GM18498 (cell line): ENCODE measurements around the gene THSD4.
"Not testable (repeated sequence)": the region's sequence is repeated elsewhere in the genome, so short reads cannot be mapped to it uniquely, and the experiment has no call there.

Source experiments
- ATAC-seq: cut with Tn5 transposase; IDR thresholded peaks from one replicate; pipeline ENCODE4 v1.9.1; 2021; ENCODE audit warnings: mild to moderate bottlenecking, moderate library complexity; ENCODE audit not compliant: unreplicated experiment

THSD4 gene

GRCh38 chr15:71118881-71119632 is 3.8 kb downstream of the THSD4 start:
- no peak for ATAC-seq

- no peak for ATAC-seq
These were observed 5.2 kb downstream of the THSD4 start for GRCh38 chr15:71120428-71120944.

- no peak for ATAC-seq
These were observed 6.2 kb downstream of the THSD4 start for GRCh38 chr15:71121442-71121841.

GRCh38 chr15:71124937-71125790 is 9.9 kb downstream of the THSD4 start:
- ATAC-seq, result no peak

GRCh38 chr15:71125831-71126450 is 10.7 kb downstream of the THSD4 start:
- no peak for ATAC-seq

- ATAC-seq, result no peak
These were observed 11.8 kb downstream of the THSD4 start for GRCh38 chr15:71127083-71127482.

- ATAC-seq, result not testable (repeated sequence)
These were observed 12.9 kb downstream of the THSD4 start for GRCh38 chr15:71128159-71128558.

GRCh38 chr15:71128939-71129562 is 13.8 kb downstream of the THSD4 start:
- no peak for ATAC-seq

GRCh38 chr15:71129669-71130068 is 14.4 kb downstream of the THSD4 start:
- ATAC-seq, result no peak

GRCh38 chr15:71131601-71132362 is 16.5 kb downstream of the THSD4 start:
- no peak for ATAC-seq

GRCh38 chr15:71133747-71134472 is 18.6 kb downstream of the THSD4 start:
- no peak for ATAC-seq

GRCh38 chr15:71136159-71136783 is 21.0 kb downstream of the THSD4 start:
- ATAC-seq, result no peak

GRCh38 chr15:71136793-71137518 is 21.7 kb downstream of the THSD4 start:
- no peak for ATAC-seq

GRCh38 chr15:71138473-71138872 is 23.2 kb downstream of the THSD4 start:
- no peak for ATAC-seq

GRCh38 chr15:71139241-71139640 is 24.0 kb downstream of the THSD4 start:
- no peak for ATAC-seq

GRCh38 chr15:71141572-71141971 is 26.3 kb downstream of the THSD4 start:
- ATAC-seq, result no peak

- ATAC-seq, result no peak
These were observed 27.5 kb downstream of the THSD4 start for GRCh38 chr15:71142780-71143179.
